Middle frontal gyrus (tissue), 1 donor: ENCODE measurements around the gene ATOSA.

ENCODE experiments used
- DNase-seq: peaks from one replicate; pipeline ENCODE4 v3.0.0-alpha.2; 2015; ENCODE audit warnings: low spot score; ENCODE audit errors: extremely low spot score

Gene ATOSA

DNA sequence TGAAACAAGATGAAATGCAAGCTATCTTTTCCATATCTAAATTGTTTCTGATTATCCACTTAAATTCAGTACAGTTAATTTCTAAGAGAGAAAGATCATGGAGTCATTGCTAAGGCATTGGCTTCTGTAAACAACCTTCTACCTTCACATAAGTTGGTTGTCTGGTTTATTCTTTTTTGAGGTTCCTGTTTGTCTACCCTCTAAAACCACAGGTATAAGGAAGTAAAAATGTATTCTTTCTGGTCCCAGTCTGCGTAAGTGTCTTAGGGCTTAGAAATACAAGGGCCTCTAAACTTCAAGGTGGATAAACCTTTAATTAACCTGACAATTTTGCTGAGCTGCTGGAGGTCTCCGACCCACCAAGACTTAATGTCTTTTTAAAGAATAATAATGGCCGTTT is 3.6 kb upstream of the ATOSA start:
- no peak for DNase-seq

DNA sequence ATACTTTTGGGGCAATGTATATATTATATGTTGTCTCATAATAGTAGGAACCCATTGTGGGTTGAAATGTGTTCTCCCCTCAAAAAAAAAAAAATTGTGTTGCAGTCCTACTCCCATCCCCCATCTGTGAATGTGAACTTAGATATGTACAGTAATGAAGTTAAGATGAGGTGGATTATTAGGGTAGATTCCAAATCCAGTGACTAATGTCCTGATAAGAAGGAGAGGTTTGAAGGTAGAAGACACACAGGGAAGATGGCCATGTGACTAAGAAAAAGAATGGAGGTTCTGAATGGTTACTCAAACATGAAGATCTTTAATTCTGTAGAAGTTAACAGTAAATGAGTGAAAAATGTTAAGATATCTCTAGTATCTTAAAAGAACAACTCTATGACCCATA is 3.0 kb upstream of the ATOSA start:
- DNase-seq, result no peak

DNA sequence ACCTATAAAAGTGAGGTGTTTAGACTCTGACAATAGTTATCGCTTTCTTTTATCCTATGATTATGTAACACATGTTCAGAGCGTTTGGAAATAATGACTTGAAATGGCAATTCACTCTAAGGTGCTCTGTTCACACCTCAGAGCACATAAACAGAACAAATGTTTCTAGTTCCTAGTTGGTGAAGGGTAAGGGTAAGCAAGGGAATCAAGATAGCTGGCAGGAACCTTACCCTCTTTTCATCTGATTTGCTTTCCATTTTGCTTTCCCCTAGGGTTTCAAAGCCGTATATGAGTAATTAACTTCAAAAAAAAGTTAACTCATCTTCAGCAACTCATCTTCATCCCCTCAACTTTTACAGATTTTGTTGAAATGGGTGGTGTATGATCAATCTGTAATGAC is 2.3 kb upstream of the ATOSA start:
- no peak for DNase-seq

DNA sequence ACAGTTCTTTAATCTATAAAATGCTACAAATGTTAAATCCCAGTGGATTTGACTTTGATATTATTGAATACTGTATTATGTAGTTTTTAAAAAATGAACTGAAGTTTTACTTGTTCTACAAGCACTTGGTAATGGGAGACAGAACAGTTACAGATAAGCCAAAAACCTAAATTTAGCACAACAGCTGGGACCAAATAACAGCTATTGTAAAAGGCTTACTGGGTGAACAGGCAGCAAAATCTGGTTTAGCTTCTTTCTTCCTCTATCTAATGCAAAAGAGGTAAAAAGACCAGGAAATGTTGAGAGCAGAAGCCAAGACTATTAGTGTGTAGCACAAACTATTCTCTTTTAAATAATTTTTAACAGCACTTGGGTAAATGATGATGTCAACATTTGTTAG is 1.6 kb upstream of the ATOSA start:
- no peak for DNase-seq

DNA sequence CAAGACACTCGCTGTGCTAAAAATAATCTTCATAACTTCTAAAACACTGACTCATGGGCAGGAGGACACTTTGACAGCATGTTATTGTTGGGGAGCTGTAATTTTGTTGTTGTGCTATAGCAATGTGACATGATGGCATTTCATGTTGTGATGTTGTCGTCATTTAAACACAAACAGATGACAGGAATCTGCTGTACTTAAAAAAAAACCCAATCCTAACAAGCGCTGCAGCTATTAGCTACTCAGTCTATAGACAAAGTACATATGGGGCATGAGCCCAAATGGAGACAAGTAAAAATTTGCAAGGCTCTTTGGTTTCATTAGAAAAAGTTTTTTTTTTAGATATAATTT is 828 bp upstream of the ATOSA start:
- DNase-seq, result no peak

DNA sequence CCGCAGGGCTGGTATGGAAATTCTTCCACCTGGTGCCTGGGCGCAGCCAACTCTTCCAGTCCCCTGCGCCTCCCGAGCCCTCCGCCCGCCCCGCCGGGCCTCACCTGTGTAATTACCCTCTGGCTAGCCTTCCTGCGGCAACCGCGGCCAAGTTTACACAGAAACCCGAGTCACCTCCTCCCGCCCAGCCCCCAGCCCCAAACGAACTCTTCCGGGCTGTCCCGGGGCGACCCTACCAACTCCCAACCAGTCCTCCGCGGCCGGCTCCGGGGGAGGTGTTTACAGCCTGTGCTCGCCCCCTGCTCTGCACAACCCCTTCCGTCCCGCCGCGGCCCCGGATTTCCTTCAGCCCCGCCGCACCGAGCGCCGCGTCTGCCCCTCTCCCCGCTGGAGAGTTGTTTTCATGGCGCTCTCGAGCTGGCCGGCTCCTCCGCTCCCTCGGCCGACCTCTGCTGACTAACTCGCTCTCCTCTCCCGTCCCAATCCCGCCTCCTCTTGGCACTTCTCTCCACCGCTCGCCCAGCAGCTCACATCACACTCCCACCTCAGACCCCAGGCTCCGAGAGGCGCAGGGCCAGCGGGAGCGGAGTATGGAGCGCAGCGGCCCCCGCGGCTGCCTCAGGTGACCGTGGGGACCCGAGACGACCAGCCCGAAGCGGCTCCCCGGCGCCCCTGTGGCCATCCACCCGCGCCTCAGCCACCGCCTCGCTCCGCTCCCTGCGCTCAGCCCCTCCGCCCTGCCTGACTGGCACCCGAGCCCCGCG is 538 bp downstream of the ATOSA start:
- DNase-seq, result no peak

DNA sequence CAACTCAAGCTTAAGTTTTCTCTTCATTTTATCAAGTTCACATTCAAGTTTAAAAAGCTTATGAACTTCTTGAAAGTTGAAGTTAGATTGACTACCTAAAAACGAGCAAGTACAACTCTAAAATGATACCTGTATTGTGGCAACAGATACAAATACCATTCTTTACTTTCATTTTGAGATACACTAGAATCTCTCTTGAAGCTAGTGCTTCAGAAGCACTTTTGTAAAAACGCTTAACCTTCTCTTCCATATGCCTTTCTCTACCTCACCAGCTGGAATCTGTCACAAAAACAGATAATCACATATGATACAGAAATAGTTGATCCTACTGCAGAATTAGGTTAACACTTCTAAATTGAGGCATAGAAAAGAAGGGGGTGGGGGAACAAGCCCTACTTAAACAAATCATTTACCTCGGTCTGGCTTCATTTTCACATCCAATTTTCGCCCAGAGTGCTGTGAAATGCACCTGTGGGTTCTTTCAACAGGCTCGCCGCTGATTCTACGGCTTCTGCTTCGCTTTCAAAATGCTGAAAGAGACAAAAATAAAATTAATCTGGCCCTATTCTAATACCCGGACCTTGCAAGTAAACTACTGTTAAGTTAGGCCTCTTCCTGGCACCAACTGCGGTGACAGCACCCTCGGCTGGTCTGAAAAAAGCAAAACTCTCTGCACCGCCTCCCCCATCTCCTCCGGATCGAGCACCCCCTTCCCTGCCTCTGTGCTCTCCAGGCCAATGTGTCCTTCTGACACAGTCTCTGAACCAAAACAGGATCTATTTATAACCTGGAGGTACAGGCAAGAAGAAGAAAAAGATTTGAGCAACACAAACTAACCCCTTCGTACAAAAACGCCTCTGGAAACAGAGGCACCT is 1.4 kb downstream of the ATOSA start:
- no peak for DNase-seq

DNA sequence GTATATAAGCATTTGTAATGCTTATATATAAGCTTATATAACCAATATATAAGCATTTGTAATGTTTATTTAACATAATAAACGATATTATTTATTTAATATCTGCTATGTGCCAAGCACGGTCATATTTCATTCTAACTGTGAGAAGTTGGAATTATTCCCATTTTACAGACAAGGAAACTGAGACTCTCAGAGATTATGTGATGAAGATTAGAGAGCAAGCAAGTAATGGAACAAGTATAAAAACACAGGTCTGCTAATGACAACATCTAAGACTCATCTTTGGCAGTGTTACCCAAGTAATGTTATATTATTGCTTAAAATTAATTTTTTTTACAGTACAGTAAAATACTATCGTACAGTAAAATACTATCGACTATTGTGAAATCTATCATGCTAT is 4.4 kb downstream of the ATOSA start:
- DNase-seq, result no peak

DNA sequence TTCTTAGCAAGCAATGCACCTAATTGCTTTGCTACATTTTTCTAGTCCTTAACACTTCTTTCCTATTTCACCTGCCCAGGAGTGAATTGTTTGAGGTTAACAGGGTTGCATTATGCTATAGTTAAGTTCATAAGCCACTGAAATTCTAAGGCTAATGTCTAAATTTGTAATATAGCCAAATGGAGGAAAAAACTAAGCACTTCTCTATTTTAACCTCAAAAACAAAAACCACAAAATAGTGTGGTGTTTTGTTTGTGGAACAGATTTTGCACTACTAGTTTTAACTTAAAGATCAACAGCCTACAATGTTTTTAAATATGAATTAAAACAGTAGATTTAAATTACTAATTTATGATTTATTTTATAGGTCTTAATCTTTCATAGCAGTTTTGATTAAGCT is 5.5 kb downstream of the ATOSA start:
- DNase-seq, result no peak

DNA sequence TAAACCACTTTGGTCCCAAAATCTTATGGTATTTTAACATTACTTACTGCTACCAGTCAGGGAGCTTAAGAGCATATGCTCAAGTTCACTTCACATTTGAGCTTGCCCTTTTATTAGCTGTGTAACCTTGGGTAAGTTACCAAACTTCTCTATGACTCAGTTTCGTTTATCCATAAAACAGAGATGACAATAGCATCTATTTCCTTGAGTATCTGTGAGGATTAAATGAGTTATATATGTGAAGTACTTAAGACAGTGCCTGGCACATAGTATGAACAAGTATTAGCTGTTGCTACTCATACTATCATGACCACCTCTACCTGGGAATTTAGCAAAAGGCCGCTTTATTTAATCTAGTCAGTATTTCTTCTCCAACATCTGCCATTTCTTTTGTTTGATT is 5.9 kb downstream of the ATOSA start:
- DNase-seq, result no peak

DNA sequence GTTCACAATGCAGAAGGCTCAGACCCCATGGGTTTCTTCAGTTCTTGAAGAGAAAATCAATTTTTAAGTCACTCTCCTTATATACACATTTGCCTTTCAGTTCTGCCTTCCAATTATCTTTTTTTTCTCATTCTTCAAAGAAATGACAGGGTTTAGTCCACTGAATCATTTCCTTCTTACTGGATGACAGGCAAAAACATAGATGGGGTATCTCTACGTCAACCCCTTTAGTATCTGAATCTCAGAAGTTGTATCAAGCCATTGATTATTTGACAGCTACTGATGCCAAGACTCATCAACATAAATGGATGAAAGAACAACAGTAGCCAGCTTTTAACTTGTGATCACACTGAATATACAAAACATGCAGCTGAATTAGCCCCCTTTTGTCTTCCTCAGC is 6.5 kb downstream of the ATOSA start:
- DNase-seq, result no peak

DNA sequence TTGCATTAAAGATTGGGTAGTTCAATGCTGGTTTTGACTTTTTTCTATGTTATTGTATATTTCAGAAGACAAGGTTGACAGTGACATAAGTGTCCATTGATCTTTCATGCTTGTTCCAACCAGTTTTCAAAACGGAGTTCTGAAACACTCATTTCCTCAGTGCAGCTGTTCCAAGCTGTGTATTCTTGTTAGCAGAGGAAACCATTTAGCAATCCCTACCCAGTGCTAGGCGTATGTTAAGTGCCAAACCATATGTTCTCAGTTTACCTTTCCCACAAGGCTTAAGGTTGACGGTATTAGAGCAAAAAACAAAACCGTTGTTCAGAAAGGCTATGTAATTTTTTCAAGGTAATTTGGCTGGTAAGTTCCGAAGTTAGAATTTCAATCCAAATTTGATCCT is 9.1 kb downstream of the ATOSA start:
- no peak for DNase-seq

DNA sequence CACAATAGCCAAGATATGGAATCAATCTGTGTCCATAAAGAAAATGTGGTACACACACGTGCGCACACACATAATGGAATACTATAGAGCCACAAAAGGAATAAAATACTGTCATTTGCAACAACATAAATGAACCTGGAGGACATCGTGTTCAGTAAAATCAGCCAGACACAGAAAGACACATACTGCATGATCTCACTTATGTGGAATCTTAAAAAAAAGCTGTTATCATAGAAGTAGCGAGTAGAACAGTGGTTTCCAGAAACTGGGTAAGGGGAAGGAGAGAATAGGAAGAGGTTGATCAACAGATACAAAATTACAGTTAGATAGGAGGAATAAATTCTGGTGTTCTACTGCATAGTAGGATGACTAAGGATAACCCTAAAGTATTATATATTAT is 11.1 kb downstream of the ATOSA start:
- no peak for DNase-seq

DNA sequence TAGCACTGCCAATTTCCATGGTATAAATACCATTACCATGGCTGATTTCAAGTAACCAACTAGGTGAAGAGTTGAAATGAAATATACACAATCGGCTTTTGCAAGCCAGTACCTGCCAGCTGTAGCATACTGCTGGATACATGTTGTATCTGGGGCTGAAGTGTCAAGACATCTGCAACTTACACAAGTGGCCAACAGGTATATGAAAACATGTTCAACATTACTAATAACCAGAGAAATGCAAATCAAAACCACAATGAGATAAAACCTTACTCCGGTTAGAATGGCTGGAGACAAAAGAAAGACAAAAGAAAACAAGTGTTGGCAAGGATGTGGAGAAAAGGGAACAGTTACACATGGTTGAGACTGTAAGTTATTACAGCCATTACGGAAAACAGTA is 11.6 kb downstream of the ATOSA start:
- DNase-seq, result no peak

DNA sequence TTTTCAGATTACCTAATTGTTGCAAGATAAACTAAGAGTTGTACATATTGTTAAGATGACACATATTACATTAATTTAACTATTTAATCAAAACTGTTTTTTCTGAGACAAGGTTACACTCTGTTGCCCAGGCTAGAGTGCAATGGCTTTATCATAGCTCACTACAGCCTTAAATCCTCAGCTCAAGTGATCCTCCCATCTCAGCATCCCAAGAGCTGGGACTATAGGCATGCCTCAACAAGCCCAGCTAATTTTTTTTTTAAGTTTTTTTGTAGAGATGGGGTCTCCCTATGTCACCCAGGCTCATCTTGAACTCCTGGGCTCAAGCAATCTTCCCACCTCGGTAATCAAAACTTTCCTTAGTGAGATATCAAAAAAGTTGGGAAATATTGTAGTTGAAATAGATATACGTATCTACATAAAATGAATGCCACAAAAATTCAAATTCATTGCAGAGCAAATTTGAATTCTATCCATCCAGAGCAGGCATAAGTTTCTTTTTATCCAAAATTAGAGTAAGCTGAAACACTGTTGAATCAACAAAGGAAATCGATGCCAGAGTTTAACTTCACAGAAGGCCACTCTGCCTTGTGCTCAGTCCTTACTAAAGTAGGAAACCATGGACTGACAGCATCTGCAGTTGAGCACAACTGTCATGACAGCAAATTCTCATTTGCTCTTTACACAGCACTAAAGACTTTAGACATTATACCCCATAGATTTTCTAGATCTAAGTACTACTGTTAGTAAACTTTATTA is 15.5 kb downstream of the ATOSA start:
- no peak for DNase-seq

DNA sequence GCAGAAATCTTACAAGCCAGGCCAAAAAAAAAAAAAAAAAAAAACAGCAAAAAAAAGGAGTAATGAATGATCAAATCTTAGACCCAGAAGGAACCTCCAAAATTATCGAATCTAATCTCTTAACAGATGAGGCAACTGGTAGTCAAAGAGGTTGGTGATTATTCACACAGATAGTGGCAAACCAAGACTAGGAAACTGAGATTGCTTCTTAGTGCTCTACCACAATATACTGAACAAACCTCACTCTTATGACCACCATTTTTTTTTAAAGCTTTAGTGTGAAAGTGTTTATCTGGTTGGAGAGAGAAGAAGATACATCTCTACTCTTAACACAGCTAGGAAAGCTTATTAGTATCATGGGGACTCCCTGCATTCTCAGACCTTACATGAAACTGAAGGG is 17.3 kb downstream of the ATOSA start:
- DNase-seq, result no peak

DNA sequence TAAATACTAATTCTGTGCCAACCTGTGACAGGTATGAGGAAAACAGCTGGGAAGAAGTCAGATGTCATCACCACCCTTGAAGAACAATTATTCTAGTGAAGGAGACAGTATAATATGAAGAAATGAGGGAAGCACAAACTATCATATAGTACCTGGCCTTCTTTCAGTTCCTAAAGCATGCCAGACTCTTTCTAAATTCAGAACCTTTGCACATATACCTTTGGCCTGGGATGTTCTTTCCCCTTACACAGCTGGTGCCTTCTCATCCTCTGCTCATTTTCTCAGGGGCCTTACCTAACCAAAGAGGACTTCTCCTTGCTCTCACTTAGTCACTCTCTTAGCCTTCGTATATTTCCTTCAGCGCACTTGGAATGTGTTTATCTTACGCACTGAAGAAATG is 19.0 kb downstream of the ATOSA start:
- no peak for DNase-seq

DNA sequence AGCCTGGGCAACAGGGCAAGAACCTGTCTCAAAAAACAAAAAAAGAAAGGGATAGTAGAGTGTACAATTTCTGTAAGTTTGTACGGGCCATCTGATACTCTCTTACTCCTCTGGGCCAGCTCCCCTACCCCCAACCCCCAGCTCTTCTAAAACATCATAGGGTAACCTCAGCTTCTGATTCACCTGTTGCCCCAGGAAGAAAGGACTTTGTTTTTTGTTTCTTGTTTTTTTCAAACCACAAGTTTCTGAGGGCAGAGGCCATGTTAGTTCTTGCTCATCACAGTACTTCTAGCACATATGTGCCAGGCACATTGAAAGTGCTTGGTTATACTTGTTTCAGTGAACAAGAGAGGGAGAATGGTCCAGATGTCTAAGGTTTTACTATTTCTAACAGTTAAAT is 20.2 kb downstream of the ATOSA start:
- DNase-seq, result no peak

DNA sequence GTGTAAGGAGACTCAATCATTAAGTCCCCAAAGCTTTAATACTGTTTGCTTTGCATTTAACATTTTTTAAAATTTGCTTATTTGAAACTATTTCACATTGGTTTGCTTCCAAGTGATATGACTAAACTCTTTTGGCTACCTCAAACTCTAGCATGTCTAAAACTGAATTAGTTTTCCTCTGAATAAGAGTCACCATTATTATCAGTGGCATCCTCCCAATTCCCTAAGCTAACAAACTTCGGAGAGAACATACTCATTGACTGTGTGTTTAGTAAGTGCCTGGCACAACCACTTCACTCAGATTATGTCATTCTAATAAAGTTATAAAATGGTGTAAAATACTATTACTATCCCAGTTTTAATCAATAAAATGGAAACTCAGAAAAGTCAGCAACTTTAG is 21.9 kb downstream of the ATOSA start:
- DNase-seq, result no peak

DNA sequence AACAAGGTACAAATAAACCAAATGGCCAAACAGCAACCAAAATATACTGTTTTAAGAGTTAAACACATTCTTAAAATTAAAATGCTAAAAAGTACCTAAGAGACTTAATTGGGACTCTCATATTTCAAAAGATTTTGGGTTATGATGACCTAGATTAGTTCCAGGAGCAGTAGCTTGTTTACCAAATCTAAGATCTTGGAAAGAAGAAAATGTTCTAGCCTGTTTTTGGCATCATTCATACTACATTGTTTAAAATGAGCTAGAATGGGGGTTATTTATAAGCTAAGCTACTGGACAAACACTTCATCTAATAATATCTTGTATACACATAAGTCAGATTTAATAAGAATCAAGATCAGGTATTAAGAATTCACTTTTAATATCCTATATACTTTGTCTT is 22.8 kb downstream of the ATOSA start:
- DNase-seq, result no peak

DNA sequence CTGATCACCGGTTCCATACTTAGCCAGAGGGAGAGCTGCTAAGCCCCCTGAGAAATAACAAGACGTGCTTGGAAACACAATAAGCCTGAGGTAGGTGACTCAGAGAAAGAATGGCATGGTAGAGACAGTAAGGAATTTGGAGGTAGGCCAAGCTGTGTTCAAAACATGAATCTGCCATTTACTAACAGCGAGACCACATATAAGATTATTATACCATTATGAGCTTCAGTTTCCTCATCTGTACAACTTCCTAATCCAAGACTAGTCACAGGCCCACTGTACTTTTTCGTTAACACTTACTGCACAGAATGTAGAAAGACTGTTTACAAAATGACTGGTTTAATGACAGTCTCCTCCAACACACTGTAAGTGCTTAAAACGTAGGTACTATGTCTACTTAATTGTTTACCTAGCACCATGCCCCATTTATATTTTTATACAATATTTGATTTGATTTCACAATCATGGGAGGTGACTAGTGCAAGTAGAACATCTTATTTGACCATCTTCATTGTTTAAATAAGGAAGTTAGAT is 25.7 kb downstream of the ATOSA start:
- DNase-seq, result no peak

DNA sequence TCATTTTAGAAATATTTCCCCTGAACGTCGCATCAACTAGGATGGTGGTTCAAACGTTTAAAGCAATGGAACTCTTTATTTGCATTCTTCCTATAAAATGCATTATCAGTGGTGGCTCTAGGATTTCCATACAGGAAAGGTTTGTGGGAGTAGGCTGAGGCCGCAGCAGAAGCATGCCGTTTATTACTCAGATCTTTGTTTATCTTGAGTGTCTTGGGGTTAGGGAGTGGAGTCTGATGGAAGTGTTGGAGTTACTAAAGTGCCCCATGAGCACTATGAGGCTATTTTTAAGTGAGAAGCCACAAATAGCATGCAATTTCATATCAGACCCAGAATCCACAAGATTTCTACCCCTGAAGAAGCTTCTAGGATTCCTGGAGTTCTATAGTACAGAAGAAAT is 26.2 kb downstream of the ATOSA start:
- DNase-seq, result no peak
